NCI-H446 (cell line): ENCODE data around the gene ZFYVE28.

Source experiments
- DNase-seq, 2 experiments: peaks; one replicate each; lab custom pipeline; 2025; lab: John Stamatoyannopoulos, UW

The ZFYVE28 gene

GRCh38 chr4:2302387-2303119 is 115.9 kb downstream of the ZFYVE28 start:
- no peak for DNase-seq

DNA sequence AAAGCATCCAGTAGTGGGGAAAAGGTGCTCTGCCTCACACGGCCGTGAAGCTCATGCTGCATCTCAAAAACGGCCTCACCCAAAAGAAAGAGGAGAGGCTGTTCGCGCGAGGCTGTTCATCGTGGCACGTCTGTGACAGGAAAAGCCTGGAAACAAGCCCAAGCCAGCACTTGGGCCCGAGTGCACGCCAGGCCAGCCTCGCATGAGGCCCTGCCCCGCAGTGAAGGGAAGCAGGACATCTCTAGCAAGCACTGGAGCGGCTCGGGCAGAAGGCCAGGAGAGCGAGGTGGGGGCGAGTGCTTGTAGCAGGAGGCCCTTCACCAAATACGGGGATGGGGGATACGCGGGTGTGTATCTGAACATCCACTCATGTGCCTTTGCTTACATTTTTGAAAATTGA is 116.6 kb downstream of the ZFYVE28 start:
- no peak for DNase-seq

- DNase-seq, result no peak
Observed at GRCh38 chr4:2301225-2301642, 117.2 kb downstream of the ZFYVE28 start.

DNA sequence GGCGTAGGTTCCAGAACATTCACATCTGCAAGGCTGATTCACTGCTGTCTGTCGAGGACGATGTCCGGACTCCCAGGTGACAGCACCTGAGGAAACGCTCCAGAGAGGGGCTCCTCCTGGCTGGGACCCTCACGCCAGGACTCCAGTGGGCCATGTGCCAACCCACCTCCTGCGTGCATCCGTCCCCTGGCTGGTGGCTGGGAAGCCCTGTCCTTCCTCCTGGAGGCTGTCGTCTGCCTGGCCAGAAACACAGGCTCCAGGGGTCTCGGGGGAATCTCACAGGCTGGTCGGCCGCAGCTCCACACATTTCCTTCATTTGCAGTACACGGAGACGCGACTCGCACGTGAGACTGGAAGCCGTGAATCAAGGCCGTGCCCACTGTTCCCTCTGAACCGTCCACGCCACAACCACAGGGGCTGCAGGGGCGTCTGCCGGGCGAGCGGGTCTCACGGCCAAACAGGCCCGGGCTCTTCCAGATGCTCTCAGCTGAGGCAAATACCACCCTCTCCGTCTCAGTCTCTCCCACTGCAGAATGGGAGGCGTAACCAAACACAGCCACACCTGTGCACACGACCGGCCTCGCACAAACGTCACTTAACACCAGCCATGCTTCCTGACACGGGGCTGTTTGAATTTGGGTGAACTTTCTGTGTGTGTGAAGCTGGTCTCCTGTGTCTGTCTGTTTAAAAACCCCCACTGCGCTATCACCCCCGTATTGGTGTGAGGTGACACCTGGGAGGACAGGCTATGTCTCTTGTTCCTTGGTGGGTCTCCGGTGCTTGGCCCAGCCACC is 117.8 kb downstream of the ZFYVE28 start:
- no peak for DNase-seq

DNA sequence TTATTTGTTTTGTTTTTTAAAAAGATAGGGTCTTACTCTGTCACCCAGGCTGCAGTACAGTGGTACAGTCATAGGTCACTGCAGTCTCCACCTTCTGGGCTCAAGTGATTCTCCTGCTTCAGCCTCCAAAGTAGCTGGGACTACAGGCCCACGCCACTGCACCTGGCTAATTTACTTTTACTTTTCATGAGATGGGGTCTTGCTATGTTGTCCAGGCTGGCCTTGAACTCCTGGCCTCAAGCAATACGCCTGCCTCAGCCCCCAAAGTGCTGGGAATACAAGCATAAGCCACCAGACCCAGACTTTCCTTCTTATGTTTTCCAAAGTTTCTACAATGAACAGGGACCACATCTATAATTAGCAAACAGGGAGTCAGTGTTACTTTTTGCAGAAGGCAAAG is 118.7 kb downstream of the ZFYVE28 start:
- DNase-seq, result no peak

GRCh38 chr4:2298532-2298991 is 119.9 kb downstream of the ZFYVE28 start:
- DNase-seq, result no peak

DNA sequence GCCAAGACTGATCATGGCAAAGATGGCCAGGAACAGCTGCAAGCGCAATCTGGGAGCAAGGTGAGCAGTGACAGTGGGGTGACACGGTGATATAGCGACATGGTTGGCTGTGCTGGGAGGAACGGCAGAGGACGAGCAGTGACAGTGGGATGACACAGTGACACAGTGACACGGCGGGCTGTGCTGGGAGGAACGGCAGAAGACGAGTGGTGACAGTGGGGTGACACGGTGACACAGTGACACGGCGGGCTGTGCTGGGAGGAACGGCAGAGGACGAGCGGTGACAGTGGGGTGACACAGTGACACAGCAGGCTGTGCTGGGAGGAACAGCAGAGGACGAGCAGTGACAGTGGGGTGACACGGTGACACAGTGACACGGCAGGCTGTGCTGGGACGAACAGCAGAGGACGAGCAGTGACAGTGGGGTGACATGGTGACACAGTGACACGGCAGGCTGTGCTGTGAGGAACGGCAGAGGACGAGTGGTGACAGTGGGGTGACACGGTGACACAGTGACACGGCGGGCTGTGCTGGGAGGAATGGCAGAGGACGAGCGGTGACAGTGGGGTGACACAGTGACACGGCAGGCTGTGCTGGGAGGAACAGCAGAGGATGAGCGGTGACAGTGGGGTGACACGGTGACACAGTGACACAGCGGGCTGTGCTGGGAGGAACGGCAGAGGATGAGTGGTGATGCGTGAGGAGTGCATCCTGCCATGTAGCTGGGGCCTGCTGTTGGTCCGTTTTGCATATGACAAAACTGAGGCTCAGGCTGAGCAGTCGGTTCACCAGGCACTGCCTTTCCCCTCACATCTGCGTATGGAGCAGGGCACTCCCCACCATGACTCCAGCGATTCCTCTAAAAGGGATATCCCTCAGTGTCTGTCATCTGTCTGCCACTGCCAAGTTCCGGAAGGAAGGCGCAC is 120.6 kb downstream of the ZFYVE28 start:
- DNase-seq, result no peak

GRCh38 chr4:2296631-2297601 is 121.5 kb downstream of the ZFYVE28 start:
- DNase-seq, result no peak

- no peak for DNase-seq
Observed at GRCh38 chr4:2295900-2296442, 122.5 kb downstream of the ZFYVE28 start.

GRCh38 chr4:2295500-2295899 is 122.9 kb downstream of the ZFYVE28 start:
- DNase-seq, result no peak

GRCh38 chr4:2292646-2293108 is 125.8 kb downstream of the ZFYVE28 start:
- no peak for DNase-seq

DNA sequence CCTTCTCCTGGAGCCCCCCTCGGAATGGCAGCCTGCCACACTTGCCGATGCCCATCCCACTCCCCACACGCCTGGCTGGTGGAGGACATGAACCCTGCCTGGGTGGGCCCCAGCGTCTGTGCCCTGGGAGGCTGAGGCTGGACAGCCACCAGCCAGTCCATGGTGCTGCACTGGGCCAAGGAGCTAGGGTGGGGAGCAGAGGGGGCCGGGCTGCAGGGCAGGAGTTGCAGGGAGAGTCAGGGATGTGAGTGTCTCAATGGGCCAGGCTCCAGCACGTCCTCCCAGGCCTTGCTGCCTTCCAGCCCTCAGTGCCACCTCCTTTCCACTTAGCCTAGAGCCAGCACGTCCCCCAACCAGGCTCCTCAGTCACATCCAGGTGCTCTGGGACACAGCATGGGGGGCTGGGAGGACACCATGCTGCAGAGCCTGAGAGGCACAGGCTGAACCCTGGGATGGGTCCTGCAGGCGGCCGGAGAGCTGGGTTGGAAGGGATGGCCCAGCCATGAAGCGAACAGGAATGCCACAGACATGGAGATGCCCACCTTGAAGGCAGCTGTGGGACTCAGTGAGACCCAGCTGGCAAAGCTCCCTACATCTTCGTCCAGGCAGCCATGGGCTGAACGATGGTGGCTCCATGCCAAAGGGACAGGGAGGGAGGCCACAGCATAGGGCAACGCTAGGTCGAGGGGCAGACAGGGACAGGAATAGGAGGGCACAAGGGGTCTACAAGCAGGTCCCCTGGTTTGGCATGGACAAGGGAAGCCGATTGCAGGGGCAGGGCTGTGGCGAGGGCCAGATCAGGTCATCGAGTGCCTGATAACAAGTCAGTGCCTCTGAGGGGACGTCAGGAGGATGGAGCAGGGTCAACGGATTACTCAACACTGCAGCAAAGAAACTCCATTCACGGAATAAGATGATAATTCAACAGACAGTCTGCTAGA is 126.5 kb downstream of the ZFYVE28 start:
- no peak for DNase-seq

GRCh38 chr4:2290974-2291704 is 127.3 kb downstream of the ZFYVE28 start:
- DNase-seq, result no peak

- DNase-seq, result no peak
Observed at GRCh38 chr4:2290488-2290887, 128.0 kb downstream of the ZFYVE28 start.

DNA sequence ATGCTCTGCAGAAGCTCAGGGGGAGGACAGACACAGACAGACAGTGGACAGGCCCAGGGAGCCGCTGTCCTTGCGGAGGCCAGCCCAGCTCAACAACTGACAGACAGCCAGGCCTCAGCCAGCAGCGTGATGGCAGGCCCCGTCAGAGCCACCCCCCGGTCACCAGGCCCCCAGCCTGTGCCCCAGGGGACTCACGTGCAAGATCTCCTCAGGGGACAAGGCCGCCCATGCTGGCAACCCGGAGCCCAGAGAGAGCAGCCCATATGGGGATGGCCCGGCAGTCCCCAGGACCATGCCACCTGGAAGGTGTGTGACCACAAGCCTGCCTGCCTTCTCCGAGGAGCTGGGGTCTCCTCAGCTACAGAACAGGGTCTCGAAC is 128.5 kb downstream of the ZFYVE28 start:
- DNase-seq, result no peak

- DNase-seq, result no peak
Observed at GRCh38 chr4:2289311-2289954, 129.0 kb downstream of the ZFYVE28 start.

DNA sequence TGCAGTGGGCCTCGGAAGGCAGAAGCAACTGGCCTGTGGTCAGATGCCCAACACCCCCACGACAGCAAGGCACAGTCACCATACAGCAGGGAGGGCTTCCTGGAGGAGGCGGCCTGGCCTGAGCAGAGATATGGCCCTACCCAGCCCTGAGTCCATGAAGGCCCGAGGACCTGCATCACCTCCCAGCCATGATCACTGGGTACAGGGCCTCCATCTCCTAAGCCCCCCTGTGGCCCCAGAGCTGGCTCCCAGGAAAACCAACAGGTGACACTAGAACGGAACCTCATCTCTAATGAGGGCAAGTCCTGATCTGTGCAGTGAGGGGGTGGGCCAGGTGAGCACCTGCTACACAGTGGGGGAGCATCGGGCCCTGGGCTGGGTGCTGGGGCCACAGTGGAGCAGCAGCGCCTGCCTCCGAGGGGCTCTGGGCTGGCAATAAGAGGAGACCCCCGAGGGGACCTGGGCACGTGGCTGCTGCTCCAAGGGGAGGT is 130.3 kb downstream of the ZFYVE28 start:
- DNase-seq, result no peak

DNA sequence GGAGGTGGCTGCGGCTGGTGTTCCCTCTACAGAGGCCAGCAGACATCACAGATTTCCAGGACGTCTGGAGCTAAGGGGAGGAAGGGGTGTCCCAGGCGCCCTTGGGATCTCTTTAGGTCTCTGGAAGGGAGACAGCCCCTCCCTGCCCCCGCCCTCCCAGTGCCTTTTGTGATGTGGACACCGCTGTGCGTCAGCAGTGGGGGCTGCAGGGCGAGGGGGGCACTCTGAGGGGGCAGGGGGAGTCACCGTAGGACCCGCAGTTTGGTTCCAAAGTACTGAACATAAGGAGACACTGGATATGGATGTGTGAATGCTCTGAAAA is 130.9 kb downstream of the ZFYVE28 start:
- no peak for DNase-seq
